Measurements from ENCODE around the gene GOT1. TPM values are rescaled to one million over a fixed set of nuclear protein-coding genes. Genes with fewer than 3 reads are reported as not detected.

Gene GOT1
- total RNA-seq, 1 experiment from 2014 or later: 163 TPM

- no TSS peak for BruUV-seq (replicated peaks)
- CTCF ChIA-PET: interaction anchor here (0.6 to 15.9 kb wide), 4 partner anchors 9 to 175 kb away, joined by 3 to 338 read pairs (median 4); partner anchors contain the start of gene SLC25A28
Measured at GRCh38 chr10:99438890-99439289, 8.5 kb upstream of the GOT1 start.

DNA sequence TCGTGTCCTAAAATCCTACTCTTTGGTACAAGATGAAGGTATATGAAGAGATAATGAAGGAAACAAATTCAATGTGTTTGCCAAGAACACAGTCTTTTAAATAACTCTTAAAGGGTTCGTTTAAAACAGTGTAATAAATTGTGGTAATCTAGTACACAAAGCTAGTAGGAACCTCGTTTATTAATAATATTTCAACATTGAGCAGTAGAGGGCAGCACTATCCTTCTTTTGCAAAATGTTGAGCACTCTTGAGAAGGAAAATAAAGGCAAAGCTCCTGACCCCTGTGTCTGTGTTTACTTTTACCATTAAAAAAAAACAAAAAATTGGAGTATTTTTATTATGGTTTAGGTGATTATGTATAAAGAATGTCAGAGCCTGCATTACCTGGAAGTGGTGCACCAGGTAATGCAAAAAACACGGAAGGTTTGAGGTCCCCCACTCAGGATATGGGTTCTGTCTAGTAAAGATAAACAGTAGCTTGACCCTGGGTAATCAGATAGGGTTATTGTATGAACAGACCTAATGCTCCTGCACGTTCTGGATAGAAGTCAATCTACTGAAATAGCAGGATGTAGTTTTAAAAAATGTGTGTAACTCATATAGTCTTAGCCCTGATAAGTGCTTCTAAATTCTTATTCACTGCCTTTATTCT, 5.7 kb upstream of the GOT1 start:
- DNase-seq (ENCODE audit: unreplicated experiment): peak; percentile 65
- CTCF ChIA-PET: interaction anchor here (0.6 to 15.9 kb wide), 63 partner anchors 8 to 968 kb away, joined by 3 to 338 read pairs (median 4); partner anchors contain the start of gene SLC25A28

More at GRCh38 chr10:99438890-99439289, 8.5 kb upstream of the GOT1 start:
- Mint-ChIP-seq H3K27ac (ENCODE audit: low read depth, unreplicated experiment) (no peak overlapping the region), H3K36me3 (ENCODE audit: insufficient read depth, unreplicated experiment) (peaks cover 10% of the 10 kb centered on the region), H3K9me3 (ENCODE audit: unreplicated experiment) (no peaks in the 10 kb centered on the region), H3K4me1 (ENCODE audit: insufficient read depth, unreplicated experiment) (peaks cover 6% of the 10 kb centered on the region), H3K4me3 (ENCODE audit: unreplicated experiment) (no peak overlapping the region), H3K27me3 (ENCODE audit: insufficient read depth, unreplicated experiment) (no peaks in the 10 kb centered on the region)
- POLR2A ChIA-PET: interaction anchor here (0.6 to 1.0 kb wide), 3 partner anchors 178 to 245 kb away, joined by 3 to 4 read pairs (median 3); no protein-coding TSS in a partner anchor
- intact Hi-C loops (cut with micrococcal nuclease): no loop called here
- no peak for TF ChIP-seq CTCF (IDR thresholded peaks at IDR 0.05; ENCODE audit: unreplicated experiment)
- DNase-seq (ENCODE audit: unreplicated experiment): no peak

DNA sequence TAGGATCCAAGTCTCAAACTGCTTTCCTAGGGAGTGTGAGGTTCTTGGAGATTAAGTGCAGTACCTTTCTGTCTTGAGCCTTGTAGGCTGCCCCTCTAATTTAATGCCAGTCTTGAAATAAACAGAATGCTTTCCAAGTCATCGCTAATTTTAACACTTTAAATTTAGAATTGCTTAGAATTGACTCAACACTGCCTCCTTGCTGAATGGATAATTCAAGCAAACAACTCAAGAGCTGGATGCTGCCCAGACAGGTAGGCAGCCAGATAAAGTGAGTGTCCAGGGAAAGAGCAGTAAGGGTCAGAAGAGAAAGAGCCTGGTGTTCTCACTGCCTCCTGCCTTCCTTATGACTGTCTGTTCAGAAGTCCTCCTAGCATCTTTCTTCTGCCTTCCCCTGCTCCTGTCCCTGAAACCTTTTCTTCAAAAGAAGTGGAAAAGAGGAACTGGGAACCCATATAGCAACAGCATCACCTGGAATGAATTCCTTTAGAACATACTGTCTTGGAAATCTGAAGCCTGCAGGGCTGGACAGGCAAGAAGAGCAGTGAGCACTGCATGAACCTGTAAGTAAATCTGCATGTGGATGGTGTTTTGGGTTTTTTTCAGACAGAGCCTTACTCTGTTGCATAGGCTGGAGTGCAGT, 3.1 kb upstream of the GOT1 start:
- no peaks in the 10 kb centered on the region for H3K27me3 Mint-ChIP-seq (ENCODE audit: insufficient read depth, unreplicated experiment)
- intact Hi-C loops (cut with micrococcal nuclease): loop anchor here (5.0 kb wide), 1 partner anchor 279 kb away; no protein-coding TSS in a partner anchor
- H3K4me1 Mint-ChIP-seq (ENCODE audit: insufficient read depth, unreplicated experiment): peaks cover 15% of the 10 kb centered on the region
- no peak for TF ChIP-seq CTCF (IDR thresholded peaks at IDR 0.05; ENCODE audit: unreplicated experiment)
- H3K27ac Mint-ChIP-seq (ENCODE audit: low read depth, unreplicated experiment): no peak overlapping the region
- ChIA-PET CTCF (interaction anchor here (0.5 to 15.9 kb wide), 7 partner anchors 11 to 1534 kb away, joined by 3 to 338 read pairs (median 3); partner anchors contain the start of gene SLC25A28), POLR2A (interaction anchor here (0.9 to 9.7 kb wide), 3 partner anchors 182 to 298 kb away, joined by 3 to 283 read pairs (median 5); partner anchors contain the start of genes ENTPD7 and SLC25A28)
- H3K36me3 Mint-ChIP-seq (ENCODE audit: insufficient read depth, unreplicated experiment): peaks cover 12% of the 10 kb centered on the region
- DNase-seq (ENCODE audit: unreplicated experiment): peak; percentile 21
- no peak overlapping the region for H3K4me3 Mint-ChIP-seq (ENCODE audit: unreplicated experiment)
- BruUV-seq (replicated peaks): no TSS peak
- no peaks in the 10 kb centered on the region for H3K9me3 Mint-ChIP-seq (ENCODE audit: unreplicated experiment)

More for the DNA sequence above, 5.7 kb upstream of the GOT1 start:
- no TSS peak for BruUV-seq (replicated peaks)
- no peaks in the 10 kb centered on the region for H3K9me3 Mint-ChIP-seq (ENCODE audit: unreplicated experiment)
- peak; percentile 27 for TF ChIP-seq CTCF (IDR thresholded peaks at IDR 0.05; ENCODE audit: unreplicated experiment)
- intact Hi-C loops (cut with micrococcal nuclease): loop anchor here (1.0 kb wide), 2 partner anchors 112 to 176 kb away; no protein-coding TSS in a partner anchor
- peaks cover 6% of the 10 kb centered on the region for H3K4me1 Mint-ChIP-seq (ENCODE audit: insufficient read depth, unreplicated experiment)
- H3K27ac Mint-ChIP-seq (ENCODE audit: low read depth, unreplicated experiment): no peak overlapping the region
- H3K4me3 Mint-ChIP-seq (ENCODE audit: unreplicated experiment): no peak overlapping the region
- no peaks in the 10 kb centered on the region for H3K27me3 Mint-ChIP-seq (ENCODE audit: insufficient read depth, unreplicated experiment)
- H3K36me3 Mint-ChIP-seq (ENCODE audit: insufficient read depth, unreplicated experiment): peaks cover 12% of the 10 kb centered on the region
- POLR2A ChIA-PET: interaction anchor here (0.6 to 9.7 kb wide), 6 partner anchors 116 to 304 kb away, joined by 4 to 283 read pairs (median 4); partner anchors contain the start of genes COX15, CUTC, ENTPD7 and SLC25A28

GRCh38 chr10:99432881-99433280, 2.5 kb upstream of the GOT1 start:
- no peak for TF ChIP-seq CTCF (IDR thresholded peaks at IDR 0.05; ENCODE audit: unreplicated experiment)
- H3K4me1 Mint-ChIP-seq (ENCODE audit: insufficient read depth, unreplicated experiment): peaks cover 15% of the 10 kb centered on the region
- BruUV-seq (replicated peaks): no TSS peak
- no peak overlapping the region for H3K4me3 Mint-ChIP-seq (ENCODE audit: unreplicated experiment)
- no peaks in the 10 kb centered on the region for H3K9me3 Mint-ChIP-seq (ENCODE audit: unreplicated experiment)
- peaks cover 12% of the 10 kb centered on the region for H3K36me3 Mint-ChIP-seq (ENCODE audit: insufficient read depth, unreplicated experiment)
- no peaks in the 10 kb centered on the region for H3K27me3 Mint-ChIP-seq (ENCODE audit: insufficient read depth, unreplicated experiment)
- H3K27ac Mint-ChIP-seq (ENCODE audit: low read depth, unreplicated experiment): no peak overlapping the region
- intact Hi-C loops (cut with micrococcal nuclease): loop anchor here (5.0 kb wide), 1 partner anchor 279 kb away; no protein-coding TSS in a partner anchor
- POLR2A ChIA-PET: interaction anchor here (0.9 to 9.7 kb wide), 4 partner anchors 39 to 298 kb away, joined by 3 to 283 read pairs (median 4); partner anchors contain the start of genes ENTPD7 and SLC25A28
- no peak for DNase-seq (ENCODE audit: unreplicated experiment)
- CTCF ChIA-PET: interaction anchor here (1.5 to 15.9 kb wide), 2 partner anchors 10 to 181 kb away, joined by 4 to 338 read pairs; partner anchors contain the start of gene SLC25A28

All from MCF 10A (cell line).